ENCODE data around the gene LIN7A. TPM values are rescaled to one million over a fixed set of nuclear protein-coding genes. Genes with fewer than 3 reads are reported as not detected.
"Not testable (repeated sequence)": the region's sequence is repeated elsewhere in the genome, so short reads cannot be mapped to it uniquely, and the experiment has no call there.

LIN7A gene
- total RNA-seq, 1 experiment from 2014 or later = not detected

GRCh38 chr12:80881106-80881505, 56.6 kb downstream of the LIN7A start:
- no peaks in the 10 kb centered on the region for H3K36me3 Mint-ChIP-seq (ENCODE audit: insufficient read depth, unreplicated experiment)
- no peak for DNase-seq (ENCODE audit: unreplicated experiment)
- POLR2A ChIA-PET = no interaction called here
- intact Hi-C loops (cut with micrococcal nuclease) = no loop called here
- H3K27me3 Mint-ChIP-seq (ENCODE audit: insufficient read depth, unreplicated experiment) = peaks cover 29% of the 10 kb centered on the region
- no peaks in the 10 kb centered on the region for H3K4me1 Mint-ChIP-seq (ENCODE audit: insufficient read depth, unreplicated experiment)
- no peak for TF ChIP-seq CTCF (IDR thresholded peaks at IDR 0.05; ENCODE audit: unreplicated experiment)
- BruUV-seq (replicated peaks) = no TSS peak
- CTCF ChIA-PET = no interaction called here
- no peaks in the 10 kb centered on the region for H3K9me3 Mint-ChIP-seq (ENCODE audit: unreplicated experiment)
- H3K27ac Mint-ChIP-seq (ENCODE audit: low read depth, unreplicated experiment) = no peak overlapping the region
- no peak overlapping the region for H3K4me3 Mint-ChIP-seq (ENCODE audit: unreplicated experiment)

GRCh38 chr12:80878452-80878851, 59.3 kb downstream of the LIN7A start:
- H3K27ac Mint-ChIP-seq (ENCODE audit: low read depth, unreplicated experiment); H3K9me3 Mint-ChIP-seq (ENCODE audit: unreplicated experiment); intact Hi-C loops (cut with micrococcal nuclease); H3K4me3 Mint-ChIP-seq (ENCODE audit: unreplicated experiment); CTCF ChIA-PET; BruUV-seq (replicated peaks); H3K36me3 Mint-ChIP-seq (ENCODE audit: insufficient read depth, unreplicated experiment); H3K4me1 Mint-ChIP-seq (ENCODE audit: insufficient read depth, unreplicated experiment); DNase-seq (ENCODE audit: unreplicated experiment): not testable (repeated sequence)
- POLR2A ChIA-PET = interaction anchor here (0.6 kb wide), 1 partner anchor 732 kb away, joined by 3 read pairs; no protein-coding TSS in a partner anchor
- peaks cover 34% of the 10 kb centered on the region for H3K27me3 Mint-ChIP-seq (ENCODE audit: insufficient read depth, unreplicated experiment)

GRCh38 chr12:80877721-80878265, 59.9 kb downstream of the LIN7A start:
- BruUV-seq (replicated peaks) = no TSS peak
- DNase-seq (ENCODE audit: unreplicated experiment) = no peak
- intact Hi-C loops (cut with micrococcal nuclease) = no loop called here
- no peak overlapping the region for H3K27ac Mint-ChIP-seq (ENCODE audit: low read depth, unreplicated experiment)
- peaks cover 29% of the 10 kb centered on the region for H3K27me3 Mint-ChIP-seq (ENCODE audit: insufficient read depth, unreplicated experiment)
- H3K36me3 Mint-ChIP-seq (ENCODE audit: insufficient read depth, unreplicated experiment) = no peaks in the 10 kb centered on the region
- no peaks in the 10 kb centered on the region for H3K9me3 Mint-ChIP-seq (ENCODE audit: unreplicated experiment)
- H3K4me1 Mint-ChIP-seq (ENCODE audit: insufficient read depth, unreplicated experiment) = no peaks in the 10 kb centered on the region
- POLR2A ChIA-PET = no interaction called here
- CTCF ChIA-PET = interaction anchor here (0.6 kb wide), 1 partner anchor 269 kb away, joined by 3 read pairs; no protein-coding TSS in a partner anchor
- no peak overlapping the region for H3K4me3 Mint-ChIP-seq (ENCODE audit: unreplicated experiment)
- TF ChIP-seq CTCF (IDR thresholded peaks at IDR 0.05; ENCODE audit: unreplicated experiment) = no peak

- no peaks in the 10 kb centered on the region for H3K36me3 Mint-ChIP-seq (ENCODE audit: insufficient read depth, unreplicated experiment)
- no peak overlapping the region for H3K27ac Mint-ChIP-seq (ENCODE audit: low read depth, unreplicated experiment)
- no peaks in the 10 kb centered on the region for H3K9me3 Mint-ChIP-seq (ENCODE audit: unreplicated experiment)
- no TSS peak for BruUV-seq (replicated peaks)
- H3K4me1 Mint-ChIP-seq (ENCODE audit: insufficient read depth, unreplicated experiment) = no peaks in the 10 kb centered on the region
- intact Hi-C loops (cut with micrococcal nuclease) = no loop called here
- no peak for DNase-seq (ENCODE audit: unreplicated experiment)
- ChIA-PET POLR2A (no interaction called here), CTCF (interaction anchor here (0.5 to 0.6 kb wide), 2 partner anchors 29 to 72 kb away, joined by 3 to 4 read pairs; no protein-coding TSS in a partner anchor)
- no peak overlapping the region for H3K4me3 Mint-ChIP-seq (ENCODE audit: unreplicated experiment)
- no peak for TF ChIP-seq CTCF (IDR thresholded peaks at IDR 0.05; ENCODE audit: unreplicated experiment)
- H3K27me3 Mint-ChIP-seq (ENCODE audit: insufficient read depth, unreplicated experiment) = peaks cover 45% of the 10 kb centered on the region
These were observed 65.7 kb downstream of the LIN7A start for GRCh38 chr12:80872053-80872452.

GRCh38 chr12:80869264-80869663, 68.5 kb downstream of the LIN7A start:
- intact Hi-C loops (cut with micrococcal nuclease) = no loop called here
- no peak for TF ChIP-seq CTCF (IDR thresholded peaks at IDR 0.05; ENCODE audit: unreplicated experiment)
- ChIA-PET POLR2A (no interaction called here), CTCF (interaction anchor here (0.8 kb wide), 1 partner anchor 106 kb away, joined by 3 read pairs; no protein-coding TSS in a partner anchor)
- DNase-seq (ENCODE audit: unreplicated experiment) = no peak
- H3K4me3 Mint-ChIP-seq (ENCODE audit: unreplicated experiment) = no peak overlapping the region
- H3K36me3 Mint-ChIP-seq (ENCODE audit: insufficient read depth, unreplicated experiment) = no peaks in the 10 kb centered on the region
- H3K9me3 Mint-ChIP-seq (ENCODE audit: unreplicated experiment) = no peaks in the 10 kb centered on the region
- peaks cover 50% of the 10 kb centered on the region for H3K27me3 Mint-ChIP-seq (ENCODE audit: insufficient read depth, unreplicated experiment)
- no TSS peak for BruUV-seq (replicated peaks)
- H3K4me1 Mint-ChIP-seq (ENCODE audit: insufficient read depth, unreplicated experiment) = no peaks in the 10 kb centered on the region
- H3K27ac Mint-ChIP-seq (ENCODE audit: low read depth, unreplicated experiment) = no peak overlapping the region
